ENCODE data around the gene SZT2. TPM values are rescaled to one million over a fixed set of nuclear protein-coding genes. Genes with fewer than 3 reads are reported as not detected.

SZT2 gene
- total RNA-seq, 1 donor from 2014 or later: 63.6 TPM

GRCh38 chr1:43357251-43357650 is 32.4 kb upstream of the SZT2 start:
- Mint-ChIP-seq H3K9me3 (ENCODE audit: unreplicated experiment) (no peaks in the 10 kb centered on the region), H3K4me3 (ENCODE audit: unreplicated experiment) (no peak overlapping the region), H3K36me3 (ENCODE audit: unreplicated experiment) (peaks cover 2% of the 10 kb centered on the region), H3K27me3 (ENCODE audit: unreplicated experiment) (no peaks in the 10 kb centered on the region), H3K27ac (ENCODE audit: unreplicated experiment) (no peak overlapping the region), H3K4me1 (ENCODE audit: unreplicated experiment) (peaks cover 38% of the 10 kb centered on the region)
- DNase-seq (ENCODE audit: extremely low spot score, unreplicated experiment): no peak
- no peak for TF ChIP-seq CTCF (IDR thresholded peaks at IDR 0.05)

GRCh38 chr1:43358121-43358745 is 31.5 kb upstream of the SZT2 start:
- TF ChIP-seq CTCF (IDR thresholded peaks at IDR 0.05): peak; percentile 48
- H3K9me3 Mint-ChIP-seq (ENCODE audit: unreplicated experiment): no peaks in the 10 kb centered on the region
- peak overlapping the region; percentile 88 for H3K4me3 Mint-ChIP-seq (ENCODE audit: unreplicated experiment)
- H3K36me3 Mint-ChIP-seq (ENCODE audit: unreplicated experiment): peaks cover 6% of the 10 kb centered on the region
- peak overlapping the region; percentile 94 for H3K27ac Mint-ChIP-seq (ENCODE audit: unreplicated experiment)
- no peaks in the 10 kb centered on the region for H3K27me3 Mint-ChIP-seq (ENCODE audit: unreplicated experiment)
- H3K4me1 Mint-ChIP-seq (ENCODE audit: unreplicated experiment): peaks cover 38% of the 10 kb centered on the region
- no peak for DNase-seq (ENCODE audit: extremely low spot score, unreplicated experiment)

- Mint-ChIP-seq H3K4me3 (ENCODE audit: unreplicated experiment) (peak within 1 kb of the TSS; percentile 88), H3K36me3 (ENCODE audit: unreplicated experiment) (peaks cover 10% of the 10 kb centered on the region), H3K27ac (ENCODE audit: unreplicated experiment) (peak within 1 kb of the TSS; percentile 94), H3K4me1 (ENCODE audit: unreplicated experiment) (peaks cover 40% of the 10 kb centered on the region), H3K9me3 (ENCODE audit: unreplicated experiment) (no peaks in the 10 kb centered on the region), H3K27me3 (ENCODE audit: unreplicated experiment) (no peaks in the 10 kb centered on the region)
- no peak for TF ChIP-seq CTCF (IDR thresholded peaks at IDR 0.05)
- peak; percentile 99 for DNase-seq (ENCODE audit: extremely low spot score, unreplicated experiment)
Observed at GRCh38 chr1:43358746-43359693, 30.7 kb upstream of the SZT2 start, which contains the start of gene CDC20. CDC20 (plus strand) TSS chr1:43358981; CDS start chr1:43359216, 235 bp downstream.

GRCh38 chr1:43359696-43360095 is 30.0 kb upstream of the SZT2 start:
- Mint-ChIP-seq H3K27ac (ENCODE audit: unreplicated experiment) (peak overlapping the region; percentile 21), H3K27me3 (ENCODE audit: unreplicated experiment) (no peaks in the 10 kb centered on the region)

More at GRCh38 chr1:43359696-43360095, 30.0 kb upstream of the SZT2 start:
- H3K9me3 Mint-ChIP-seq (ENCODE audit: unreplicated experiment): no peaks in the 10 kb centered on the region
- peak overlapping the region; percentile 88 for H3K4me3 Mint-ChIP-seq (ENCODE audit: unreplicated experiment)
- DNase-seq (ENCODE audit: extremely low spot score, unreplicated experiment): no peak
- no peak for TF ChIP-seq CTCF (IDR thresholded peaks at IDR 0.05)
- H3K36me3 Mint-ChIP-seq (ENCODE audit: unreplicated experiment): peaks cover 14% of the 10 kb centered on the region
- peaks cover 40% of the 10 kb centered on the region for H3K4me1 Mint-ChIP-seq (ENCODE audit: unreplicated experiment)
